ENCODE measurements around the gene ZBTB34.

ZBTB34 gene

DNA sequence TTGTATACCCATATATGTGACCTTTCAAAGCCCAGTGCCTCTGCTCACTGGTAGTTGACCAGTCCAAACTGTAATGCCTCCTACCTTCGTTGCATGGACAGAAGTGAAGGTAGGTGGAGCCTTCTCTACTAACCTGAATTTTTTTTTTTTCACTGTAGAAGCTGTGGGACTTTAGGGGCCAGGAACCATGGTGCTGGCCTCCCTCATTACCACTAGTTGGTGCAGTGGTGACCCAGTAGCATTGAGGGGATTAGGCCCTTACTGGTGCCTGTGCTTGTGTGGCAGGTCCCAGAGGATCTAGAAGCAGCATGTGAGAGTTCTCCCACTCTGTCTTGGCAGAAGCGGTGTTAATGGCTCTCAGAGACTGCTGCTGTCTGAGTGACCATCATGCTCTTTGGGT, 56.5 kb downstream of the ZBTB34 start:
- no peaks in the 10 kb centered on the region for H4K20me1 ChIP-seq (ENCODE audit: insufficient read depth, low read length)
- H2AFZ ChIP-seq (ENCODE audit: low read length) = no peak overlapping the region
- no peak overlapping the region for H3K4me2 ChIP-seq (ENCODE audit: low read length)
- H3K9me3 ChIP-seq (ENCODE audit: low read length) = no peaks in the 10 kb centered on the region
- H3K27ac ChIP-seq (ENCODE audit: low read depth, low read length, poor library complexity, severe bottlenecking) = no peak overlapping the region
- H3K36me3 ChIP-seq (ENCODE audit: insufficient read depth, low read length) = no peaks in the 10 kb centered on the region
- H3K27me3 ChIP-seq (ENCODE audit: insufficient read depth, low read length) = no peaks in the 10 kb centered on the region
- peaks cover 13% of the 10 kb centered on the region for H3K4me1 ChIP-seq (ENCODE audit: insufficient read depth, low read length, severe bottlenecking)
- H3K79me2 ChIP-seq (ENCODE audit: insufficient read depth, low read length) = no peaks in the 10 kb centered on the region
- no peaks in the 10 kb centered on the region for H3F3A ChIP-seq (ENCODE audit: insufficient read depth, low read length)
- TF ChIP-seq, protein P1, sequence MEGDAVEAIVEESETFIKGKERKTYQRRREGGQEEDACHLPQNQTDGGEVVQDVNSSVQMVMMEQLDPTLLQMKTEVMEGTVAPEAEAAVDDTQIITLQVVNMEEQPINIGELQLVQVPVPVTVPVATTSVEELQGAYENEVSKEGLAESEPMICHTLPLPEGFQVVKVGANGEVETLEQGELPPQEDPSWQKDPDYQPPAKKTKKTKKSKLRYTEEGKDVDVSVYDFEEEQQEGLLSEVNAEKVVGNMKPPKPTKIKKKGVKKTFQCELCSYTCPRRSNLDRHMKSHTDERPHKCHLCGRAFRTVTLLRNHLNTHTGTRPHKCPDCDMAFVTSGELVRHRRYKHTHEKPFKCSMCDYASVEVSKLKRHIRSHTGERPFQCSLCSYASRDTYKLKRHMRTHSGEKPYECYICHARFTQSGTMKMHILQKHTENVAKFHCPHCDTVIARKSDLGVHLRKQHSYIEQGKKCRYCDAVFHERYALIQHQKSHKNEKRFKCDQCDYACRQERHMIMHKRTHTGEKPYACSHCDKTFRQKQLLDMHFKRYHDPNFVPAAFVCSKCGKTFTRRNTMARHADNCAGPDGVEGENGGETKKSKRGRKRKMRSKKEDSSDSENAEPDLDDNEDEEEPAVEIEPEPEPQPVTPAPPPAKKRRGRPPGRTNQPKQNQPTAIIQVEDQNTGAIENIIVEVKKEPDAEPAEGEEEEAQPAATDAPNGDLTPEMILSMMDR (IDR thresholded peaks at IDR 0.05; ENCODE audit: low read length) = peak; percentile 18; the same call in 1 of the 2 replicates
- TF ChIP-seq EZH2 (IDR thresholded peaks at IDR 0.05; ENCODE audit: borderline replicate concordance, low read length) = no peak
- H3K9me2 ChIP-seq (ENCODE audit: low read depth, low read length) = no peaks in the 10 kb centered on the region
- no peak overlapping the region for H3K4me3 ChIP-seq (ENCODE audit: low read depth, low read length, poor library complexity, severe bottlenecking)
- H3K9ac ChIP-seq (ENCODE audit: low read length) = no peak overlapping the region

DNA sequence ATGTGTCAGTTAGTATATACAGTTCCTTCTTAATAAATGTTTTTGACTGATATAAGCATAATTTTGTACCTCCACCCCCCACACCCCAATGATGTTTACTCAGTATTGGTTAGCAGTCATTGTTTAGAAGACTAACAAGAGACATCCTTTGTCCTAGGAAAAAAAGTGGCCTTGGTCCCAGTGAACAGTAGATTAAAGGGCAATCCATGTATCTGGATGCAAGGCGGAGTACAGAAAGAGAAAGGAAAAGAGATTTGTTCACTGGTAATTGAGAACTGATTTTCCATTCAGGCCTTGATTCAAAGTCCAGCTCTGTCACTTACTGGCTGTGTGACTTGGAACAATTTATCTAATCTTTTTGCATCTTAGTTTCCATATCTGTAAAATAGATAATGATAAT, 58.8 kb downstream of the ZBTB34 start:
- Histone ChIP-seq H3K9me2 (ENCODE audit: low read depth, low read length) (no peaks in the 10 kb centered on the region), H3K27ac (ENCODE audit: low read depth, low read length, poor library complexity, severe bottlenecking) (no peak overlapping the region), H3K4me2 (ENCODE audit: low read length) (no peak overlapping the region), H3K27me3 (ENCODE audit: insufficient read depth, low read length) (no peaks in the 10 kb centered on the region), H3K9me3 (ENCODE audit: low read length) (no peaks in the 10 kb centered on the region), H3K4me1 (ENCODE audit: insufficient read depth, low read length, severe bottlenecking) (peaks cover 9% of the 10 kb centered on the region), H3K36me3 (ENCODE audit: insufficient read depth, low read length) (no peaks in the 10 kb centered on the region), H3K79me2 (ENCODE audit: insufficient read depth, low read length) (no peaks in the 10 kb centered on the region), H3F3A (ENCODE audit: insufficient read depth, low read length) (no peaks in the 10 kb centered on the region), H4K20me1 (ENCODE audit: insufficient read depth, low read length) (no peaks in the 10 kb centered on the region), H2AFZ (ENCODE audit: low read length) (no peak overlapping the region), H3K9ac (ENCODE audit: low read length) (no peak overlapping the region), H3K4me3 (ENCODE audit: low read depth, low read length, poor library complexity, severe bottlenecking) (no peak overlapping the region)
- no peak for TF ChIP-seq EZH2 (IDR thresholded peaks at IDR 0.05; ENCODE audit: borderline replicate concordance, low read length)
- TF ChIP-seq, protein P1 (IDR thresholded peaks at IDR 0.05; ENCODE audit: low read length) = no peak

DNA sequence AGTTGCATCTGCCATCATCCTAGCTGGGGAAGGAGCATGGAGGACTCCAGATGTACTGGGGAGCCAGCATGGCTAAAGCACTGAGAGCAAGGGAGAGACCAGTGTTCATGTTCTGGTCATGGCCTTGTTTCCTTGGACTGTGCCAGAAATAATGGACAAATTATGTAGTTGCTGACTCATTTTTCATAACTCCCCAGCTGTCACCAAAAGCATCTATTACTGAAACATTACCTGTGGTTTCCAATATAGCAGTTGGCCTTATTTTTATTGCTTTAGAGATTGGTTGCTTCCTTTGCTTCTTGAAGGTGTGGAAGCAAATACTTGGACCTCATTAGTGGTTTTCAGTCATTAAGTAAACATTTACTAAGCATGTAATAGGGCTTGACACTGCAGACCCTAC, 65.4 kb downstream of the ZBTB34 start:
- no peaks in the 10 kb centered on the region for H3K36me3 ChIP-seq (ENCODE audit: insufficient read depth, low read length)
- H3K27ac ChIP-seq (ENCODE audit: low read depth, low read length, poor library complexity, severe bottlenecking) = no peak overlapping the region
- no peak overlapping the region for H2AFZ ChIP-seq (ENCODE audit: low read length)
- H3K4me3 ChIP-seq (ENCODE audit: low read depth, low read length, poor library complexity, severe bottlenecking) = no peak overlapping the region
- no peaks in the 10 kb centered on the region for H3F3A ChIP-seq (ENCODE audit: insufficient read depth, low read length)
- no peak overlapping the region for H3K9ac ChIP-seq (ENCODE audit: low read length)
- H3K4me1 ChIP-seq (ENCODE audit: insufficient read depth, low read length, severe bottlenecking) = no peaks in the 10 kb centered on the region
- no peaks in the 10 kb centered on the region for H4K20me1 ChIP-seq (ENCODE audit: insufficient read depth, low read length)
- no peaks in the 10 kb centered on the region for H3K79me2 ChIP-seq (ENCODE audit: insufficient read depth, low read length)
- H3K9me3 ChIP-seq (ENCODE audit: low read length) = no peaks in the 10 kb centered on the region
- no peak for TF ChIP-seq EZH2 (IDR thresholded peaks at IDR 0.05; ENCODE audit: borderline replicate concordance, low read length)
- TF ChIP-seq, protein P1 (IDR thresholded peaks at IDR 0.05; ENCODE audit: low read length) = no peak
- H3K9me2 ChIP-seq (ENCODE audit: low read depth, low read length) = no peaks in the 10 kb centered on the region
- H3K4me2 ChIP-seq (ENCODE audit: low read length) = no peak overlapping the region
- no peaks in the 10 kb centered on the region; the same call in 1 of the 2 replicates for H3K27me3 ChIP-seq (ENCODE audit: insufficient read depth, low read length)
